ENCODE results near the gene SPATA12.

DNA sequence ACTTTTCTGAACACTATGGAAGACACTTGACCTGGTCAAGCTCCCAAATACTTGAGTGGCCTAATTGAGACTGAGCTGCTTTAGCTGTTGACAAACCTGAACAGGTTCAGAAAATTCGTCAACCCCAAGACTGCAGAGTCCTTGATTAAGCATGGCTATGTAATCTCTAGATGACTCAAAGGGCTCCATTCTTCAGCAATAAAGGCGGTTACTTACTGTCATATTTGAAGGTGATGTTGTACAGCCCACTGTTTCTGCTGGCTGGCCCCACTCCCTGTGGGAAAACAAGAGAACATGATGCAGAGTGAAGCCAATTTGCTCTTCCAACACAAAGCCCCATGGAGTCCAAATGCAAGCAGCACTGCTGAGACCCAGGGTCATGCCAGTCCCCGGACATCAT lies 59.6 kb downstream of the SPATA12 start:
- TF ChIP-seq, protein P1, sequence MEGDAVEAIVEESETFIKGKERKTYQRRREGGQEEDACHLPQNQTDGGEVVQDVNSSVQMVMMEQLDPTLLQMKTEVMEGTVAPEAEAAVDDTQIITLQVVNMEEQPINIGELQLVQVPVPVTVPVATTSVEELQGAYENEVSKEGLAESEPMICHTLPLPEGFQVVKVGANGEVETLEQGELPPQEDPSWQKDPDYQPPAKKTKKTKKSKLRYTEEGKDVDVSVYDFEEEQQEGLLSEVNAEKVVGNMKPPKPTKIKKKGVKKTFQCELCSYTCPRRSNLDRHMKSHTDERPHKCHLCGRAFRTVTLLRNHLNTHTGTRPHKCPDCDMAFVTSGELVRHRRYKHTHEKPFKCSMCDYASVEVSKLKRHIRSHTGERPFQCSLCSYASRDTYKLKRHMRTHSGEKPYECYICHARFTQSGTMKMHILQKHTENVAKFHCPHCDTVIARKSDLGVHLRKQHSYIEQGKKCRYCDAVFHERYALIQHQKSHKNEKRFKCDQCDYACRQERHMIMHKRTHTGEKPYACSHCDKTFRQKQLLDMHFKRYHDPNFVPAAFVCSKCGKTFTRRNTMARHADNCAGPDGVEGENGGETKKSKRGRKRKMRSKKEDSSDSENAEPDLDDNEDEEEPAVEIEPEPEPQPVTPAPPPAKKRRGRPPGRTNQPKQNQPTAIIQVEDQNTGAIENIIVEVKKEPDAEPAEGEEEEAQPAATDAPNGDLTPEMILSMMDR (IDR thresholded peaks at IDR 0.05) = no peak
- no peak for TF ChIP-seq POLR2A (IDR thresholded peaks at IDR 0.05)
